RWPE2 (cell line): ENCODE data around the gene VN1R5.
"Not testable (repeated sequence)": the region's sequence is repeated elsewhere in the genome, so short reads cannot be mapped to it uniquely, and the experiment has no call there.

Experiments used
- ATAC-seq: fragments of 200-7000 bp; cut with Tn5 transposase; 3 replicates; pipeline ENCODE4 v1.9.1; 2021; ENCODE audit warnings: low read depth
- DNase-seq: peaks from one replicate; pipeline ENCODE4 v3.0.0-alpha.2; 2020; ENCODE audit warnings: low spot score
- H3K27ac ChIP-seq: fragments of 450-650 bp; 2 replicates; pipeline ENCODE4 v1.5.1; 2017; ENCODE audit warnings: mild to moderate bottlenecking; ENCODE audit not compliant: poor library complexity, severe bottlenecking
- H3K27me3 ChIP-seq: fragments of 250-450 bp; sonication (Bioruptor Pico); 2 replicates; pipeline ENCODE4 v1.5.1; 2021; ENCODE audit warnings: mild to moderate bottlenecking, moderate library complexity; ENCODE audit not compliant: insufficient read depth, poor library complexity, severe bottlenecking
- H3K36me3 ChIP-seq: fragments of 250-450 bp; sonication (Bioruptor Pico); 2 replicates; pipeline ENCODE4 v1.5.1; 2020; ENCODE audit warnings: low read depth, mild to moderate bottlenecking, moderate library complexity
- H3K4me1 ChIP-seq: fragments of 250-450 bp; sonication (Bioruptor Pico); 2 replicates; pipeline ENCODE4 v1.5.1; 2021; ENCODE audit warnings: mild to moderate bottlenecking, moderate library complexity; ENCODE audit not compliant: insufficient read depth, poor library complexity, severe bottlenecking
- H3K4me3 ChIP-seq: fragments of 250-450 bp; sonication (Bioruptor Pico); 2 replicates; pipeline ENCODE4 v1.5.1; 2021; ENCODE audit warnings: mild to moderate bottlenecking, moderate library complexity; ENCODE audit not compliant: severe bottlenecking
- H3K9me3 ChIP-seq: fragments of 250-450 bp; sonication (Bioruptor Pico); 2 replicates; pipeline ENCODE4 v1.5.1; 2021; ENCODE audit warnings: mild to moderate bottlenecking, moderate library complexity; ENCODE audit not compliant: severe bottlenecking
- CTCF ChIP-seq: fragments of 450-650 bp; IDR thresholded peaks from one replicate; pipeline ENCODE4 v1.5.1; 2017; ENCODE audit warnings: mild to moderate bottlenecking, moderate library complexity; ENCODE audit not compliant: poor library complexity, severe bottlenecking

VN1R5 gene

DNA sequence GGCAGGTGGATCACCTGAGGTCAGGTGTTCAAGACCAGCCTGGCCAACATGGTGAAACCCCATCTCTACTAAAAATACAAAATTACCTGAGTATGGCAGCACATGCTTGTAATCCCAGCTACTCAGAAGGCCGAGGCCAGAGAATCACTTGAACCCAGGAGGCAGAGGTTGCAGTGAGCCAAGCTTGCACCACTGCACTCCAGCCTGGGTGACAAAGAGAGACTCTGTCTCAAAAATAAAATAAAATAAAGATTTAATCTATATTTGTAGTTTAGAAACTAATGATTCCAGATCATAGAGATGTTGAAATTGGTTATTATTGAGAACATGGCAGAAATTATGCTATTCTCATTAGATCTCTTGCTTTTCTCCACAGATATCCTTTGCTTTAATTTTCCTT is at the start of gene VN1R5:
TSS of gene VN1R5 (plus strand) at position 301 of the 400 bp plus-strand sequence.
- ATAC-seq, H3K4me3 ChIP-seq, H3K27ac ChIP-seq, DNase-seq, H3K27me3 ChIP-seq, H3K36me3 ChIP-seq, H3K4me1 ChIP-seq, H3K9me3 ChIP-seq: not testable (repeated sequence)

DNA sequence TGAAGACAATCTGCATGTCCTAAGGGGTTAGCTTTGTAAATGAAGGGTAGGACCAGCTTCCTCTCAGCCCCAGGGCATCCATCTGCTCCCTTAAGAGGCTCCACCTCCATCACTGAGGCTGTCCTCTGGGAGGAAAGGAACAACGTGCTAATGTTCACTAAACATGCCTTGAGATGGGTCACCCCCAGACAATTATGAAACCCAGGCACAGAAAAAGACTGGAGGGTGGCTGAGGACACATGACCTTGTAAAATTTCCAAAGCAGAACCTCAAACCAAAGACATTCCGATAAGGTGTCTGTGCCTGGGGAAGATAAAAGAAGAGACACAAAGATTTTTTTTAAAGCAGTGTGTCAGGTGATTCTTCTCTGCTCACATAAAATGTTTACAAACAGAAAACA is 46.5 kb upstream of the VN1R5 start:
- no peaks in the 10 kb centered on the region for H3K27me3 ChIP-seq
- H3K9me3 ChIP-seq: no peaks in the 10 kb centered on the region
- ATAC-seq (no peak), DNase-seq (no peak)
- peaks cover 4% of the 10 kb centered on the region for H3K4me1 ChIP-seq
- H3K27ac ChIP-seq: no peak overlapping the region
- peaks cover 8% of the 10 kb centered on the region; the same call in 1 of the 2 replicates for H3K36me3 ChIP-seq
- H3K4me3 ChIP-seq: peak overlapping the region; percentile 98
- no peak for TF ChIP-seq CTCF

GRCh38 chr1:247210062-247210375 is 45.9 kb upstream of the VN1R5 start:
- no peak for TF ChIP-seq CTCF
- Histone ChIP-seq H3K9me3 (no peaks in the 10 kb centered on the region), H3K36me3 (peaks cover 8% of the 10 kb centered on the region; the same call in 1 of the 2 replicates), H3K27ac (peak overlapping the region; percentile 48), H3K4me1 (peaks cover 4% of the 10 kb centered on the region), H3K4me3 (peak overlapping the region; percentile 98), H3K27me3 (no peaks in the 10 kb centered on the region)
- DNase-seq: no peak
- ATAC-seq: peak; percentile 21; the same call in 1 of the 3 replicates

- Histone ChIP-seq H3K36me3 (peaks cover 8% of the 10 kb centered on the region; the same call in 1 of the 2 replicates), H3K27ac (peak overlapping the region; percentile 48), H3K27me3 (no peaks in the 10 kb centered on the region), H3K4me1 (peaks cover 4% of the 10 kb centered on the region), H3K9me3 (no peaks in the 10 kb centered on the region), H3K4me3 (peak overlapping the region; percentile 98)
- no peak for TF ChIP-seq CTCF
- peak; percentile 86 for DNase-seq
- peak; percentile 100 for ATAC-seq
Measured at GRCh38 chr1:247210376-247211117, 45.3 kb upstream of the VN1R5 start.

GRCh38 chr1:247211339-247211738 is 44.5 kb upstream of the VN1R5 start:
- ATAC-seq (no peak), DNase-seq (no peak)
- Histone ChIP-seq H3K27ac (no peak overlapping the region), H3K4me1 (peaks cover 4% of the 10 kb centered on the region), H3K9me3 (no peaks in the 10 kb centered on the region), H3K36me3 (peaks cover 8% of the 10 kb centered on the region; the same call in 1 of the 2 replicates), H3K27me3 (no peaks in the 10 kb centered on the region), H3K4me3 (no peak overlapping the region)
- no peak for TF ChIP-seq CTCF
